Uterus (tissue), 2 donors: Measurements from ENCODE around the gene CLHC1.

Experiments
- CTCF ChIP-seq, 4 experiments: fragments of 200-600 bp in 2 of 4; fragments of 450-650 bp in 2 of 4; sonication (generic) in 2 of 4; IDR thresholded peaks; one replicate each; pipeline ENCODE4 v1.5.1; 2016 to 2019; ENCODE audit warnings: antibody characterized with exemption in 4 of 4, mild to moderate bottlenecking in 2 of 4, moderate library complexity in 1 of 4
- POLR2A ChIP-seq, 2 donors: fragments of 450-650 bp; IDR thresholded peaks; one replicate each; pipeline ENCODE4 v1.6.1; 2016; ENCODE audit warnings: antibody characterized with exemption in 2 of 2, mild to moderate bottlenecking in 1 of 2, moderate library complexity in 1 of 2

GRCh38 chr2:55133467-55134315 lies 98.4 kb downstream of the CLHC1 start:
- TF ChIP-seq CTCF (IDR thresholded peaks at IDR 0.05), result no peak
- no peak for TF ChIP-seq POLR2A (IDR thresholded peaks at IDR 0.05)
